Thyroid gland (tissue), 4 donors: ENCODE results near the gene NEMF. TPM values are rescaled to one million over a fixed set of nuclear protein-coding genes. Genes with fewer than 3 reads are reported as not detected.
"Not testable (repeated sequence)": the region's sequence is repeated elsewhere in the genome, so short reads cannot be mapped to it uniquely, and the experiment has no call there.

ENCODE experiments used
- DNase-seq, 2 donors: peaks; one replicate each; pipeline ENCODE4 v3.0.0-alpha.2; 2019
- H3K27ac ChIP-seq, 3 donors: fragments of 200-600 bp; sonication (generic); 1 replicate in 2 of 3; 2 replicates in 1 of 3; pipeline ENCODE4 v1.5.1; 2016 to 2019; ENCODE audit warnings: mild to moderate bottlenecking in 1 of 3, moderate library complexity in 1 of 3
- H3K27me3 ChIP-seq: fragments of 200-600 bp; sonication (generic); one replicate; pipeline ENCODE4 v1.5.1; 2019
- H3K36me3 ChIP-seq, 2 donors: fragments of 200-600 bp; sonication (generic); one replicate each; pipeline ENCODE4 v1.5.1; 2016 to 2019
- H3K4me1 ChIP-seq, 2 donors: fragments of 200-600 bp; sonication (generic); one replicate each; pipeline ENCODE4 v1.5.1; 2017 to 2019
- H3K4me3 ChIP-seq, 3 donors: fragments of 200-600 bp; sonication (generic); replicated peaks in 1 of 3; 1 replicate in 2 of 3; 2 replicates in 1 of 3; pipeline ENCODE4 v1.5.1; 2016; ENCODE audit warnings: mild to moderate bottlenecking in 1 of 3
- H3K9me3 ChIP-seq: fragments of 200-600 bp; sonication (generic); one replicate; pipeline ENCODE4 v1.5.1; 2017
- CTCF ChIP-seq, 6 experiments: fragments of 200-600 bp in 3 of 6; fragments of 450-650 bp in 3 of 6; sonication (generic) in 3 of 6; IDR thresholded peaks; one replicate each; pipeline ENCODE4 v1.5.1; 2016 to 2019; ENCODE audit warnings: antibody characterized with exemption in 6 of 6, mild to moderate bottlenecking in 2 of 6, inconsistent platforms in 1 of 6, moderate library complexity in 1 of 6
- POLR2A ChIP-seq, 2 donors: fragments of 450-650 bp; IDR thresholded peaks; one replicate each; pipeline ENCODE4 v1.6.1; 2017; ENCODE audit warnings: antibody characterized with exemption in 2 of 2, mild to moderate bottlenecking in 2 of 2, moderate library complexity in 1 of 2
- WGBS, 2 donors: methylation state at CpG; one replicate each; pipeline ENCODE4 v1.1.5; 2017; 5-methylcytosine and 5-hydroxymethylcytosine counted together
- intact Hi-C: fragments of 100-400 bp; cut with DNase I; formaldehyde crosslinking; loops from one replicate; pipeline ENCODE4 v1.15.1; 2023
- total RNA-seq, 4 donors: library from RNA; depleted of rRNA; stranded (reverse); fragments of >200 nt; gene quantifications; one replicate each; pipeline ENCODE4 v1.2.3, GENCODE V29; 2016

Gene NEMF
- total RNA-seq, 4 donors from 2014 or later, result 93.9 to 170 (median 118) TPM

- 61 to 72% methylated on average over 5 of the region's 5 CpGs for WGBS, 2 donors
- Histone ChIP-seq H3K27me3 (no peaks in the 10 kb centered on the region), H3K36me3 (peaks cover 0 to 11% of the 10 kb centered on the region in 2 donors), H3K27ac (peak overlapping the region; percentile 16 to 51 (median 18)), H3K9me3 (no peaks in the 10 kb centered on the region), H3K4me3 (no peak overlapping the region), H3K4me1 (peaks cover 31% of the 10 kb centered on the region in 2 donors)
- intact Hi-C loops, result no loop called here
- no peak for DNase-seq
- TF ChIP-seq CTCF (IDR thresholded peaks at IDR 0.05) (no peak), POLR2A (IDR thresholded peaks at IDR 0.05) (no peak)
Measured at GRCh38 chr14:49896966-49897365, 44.4 kb upstream of the NEMF start.

GRCh38 chr14:49896272-49896671, 43.7 kb upstream of the NEMF start:
- Histone ChIP-seq H3K36me3 (peaks cover 0 to 11% of the 10 kb centered on the region in 2 donors), H3K4me1 (peaks cover 31 to 35% of the 10 kb centered on the region in 2 donors), H3K27ac (peak overlapping the region in 1 of 3 donors; percentile 13)
- H3K27me3 ChIP-seq, DNase-seq, H3K9me3 ChIP-seq, H3K4me3 ChIP-seq, intact Hi-C loops: not testable (repeated sequence)

- H3K4me3 ChIP-seq, result no peak overlapping the region
- no peak overlapping the region for H3K27ac ChIP-seq
- peaks cover 31 to 35% of the 10 kb centered on the region in 2 donors for H3K4me1 ChIP-seq
- 53 to 63% methylated on average over 4 of the region's 4 CpGs for WGBS, 2 donors
- DNase-seq, result no peak
- intact Hi-C loops, result no loop called here
- TF ChIP-seq CTCF (IDR thresholded peaks at IDR 0.05) (no peak), POLR2A (IDR thresholded peaks at IDR 0.05) (no peak)
- no peaks in the 10 kb centered on the region for H3K27me3 ChIP-seq
- peaks cover 0 to 11% of the 10 kb centered on the region in 2 donors for H3K36me3 ChIP-seq
- H3K9me3 ChIP-seq, result no peaks in the 10 kb centered on the region
Measured at GRCh38 chr14:49895480-49895879, 42.9 kb upstream of the NEMF start.

- WGBS, 2 donors, result 11 to 16% methylated on average over 8 of the region's 8 CpGs
- not testable (repeated sequence) for H3K9me3 ChIP-seq, DNase-seq, H3K27me3 ChIP-seq
- Histone ChIP-seq H3K27ac (peak overlapping the region; percentile 98 to 100 (median 99)), H3K36me3 (peaks cover 0 to 11% of the 10 kb centered on the region in 2 donors), H3K4me1 (peaks cover 31 to 35% of the 10 kb centered on the region in 2 donors), H3K4me3 (peak overlapping the region; percentile 66 to 98 (median 89))
- intact Hi-C loops, result loop anchor here (5.0 kb wide), 1 partner anchor 108 kb away; no protein-coding TSS in a partner anchor
Measured at GRCh38 chr14:49894214-49895107, 41.9 kb upstream of the NEMF start.

GRCh38 chr14:49893309-49894213, 41.0 kb upstream of the NEMF start:
- Histone ChIP-seq H3K4me1 (peaks cover 27 to 35% of the 10 kb centered on the region in 2 donors), H3K9me3 (no peaks in the 10 kb centered on the region), H3K27me3 (no peaks in the 10 kb centered on the region), H3K36me3 (peaks cover 0 to 11% of the 10 kb centered on the region in 2 donors), H3K27ac (peak overlapping the region; percentile 98 to 100 (median 99)), H3K4me3 (peak overlapping the region; percentile 66 to 98 (median 89))
- DNase-seq, result peak; percentile 67 to 70
- intact Hi-C loops, result loop anchor here (5.0 kb wide), 1 partner anchor 109 kb away; no protein-coding TSS in a partner anchor
- 1 to 2% methylated on average over 24 to 46 of the region's 85 CpGs for WGBS, 2 donors
- TF ChIP-seq CTCF (IDR thresholded peaks at IDR 0.05) (no peak), POLR2A (IDR thresholded peaks at IDR 0.05) (no peak)
